HepG2 (cell line): ENCODE data around the gene CASP6.

Experiments
- CHD2 ChIP-seq: IDR thresholded peaks from 2 replicates; pipeline ENCODE4 v1.6.1; 2011; ENCODE audit warnings: low read depth, low read length, improper control_type of control experiment
- CREBL2 ChIP-seq: sonication (generic); formaldehyde crosslinking; IDR thresholded peaks from 2 replicates; pipeline ENCODE4 v1.8.1; 2023; ENCODE audit warnings: missing genetic modification reagents, mild to moderate bottlenecking, borderline replicate concordance
- CTCF ChIP-seq: sonication (generic); formaldehyde crosslinking; IDR thresholded peaks from 2 replicates; pipeline ENCODE4 v1.5.0; 2020; ENCODE audit warnings: mild to moderate bottlenecking, missing genetic modification reagents, moderate library complexity
- ELF1 ChIP-seq: sonication (generic); formaldehyde crosslinking; IDR thresholded peaks from 2 replicates; pipeline ENCODE4 v1.4.0; 2020; ENCODE audit warnings: missing genetic modification reagents
- JUNB ChIP-seq: sonication (generic); formaldehyde crosslinking; IDR thresholded peaks from 2 replicates; pipeline ENCODE4 v1.8.0; 2022; ENCODE audit warnings: missing genetic modification reagents, mild to moderate bottlenecking, borderline replicate concordance
- MXI1 ChIP-seq: IDR thresholded peaks from 3 replicates; pipeline ENCODE4 v1.6.1; 2012; ENCODE audit warnings: low read depth, low read length, inconsistent platforms, borderline replicate concordance
- PHF8 ChIP-seq: sonication (generic); formaldehyde crosslinking; IDR thresholded peaks from 2 replicates; pipeline ENCODE4 v1.5.0; 2020; ENCODE audit warnings: missing genetic modification reagents
- POLR2A ChIP-seq, 2 experiments: IDR thresholded peaks; 2 replicates each; pipeline ENCODE4 v1.6.1; 2011; ENCODE audit warnings: low read depth in 2 of 2, low read length in 2 of 2, mild to moderate bottlenecking in 1 of 2, moderate library complexity in 1 of 2; ENCODE audit not compliant: insufficient read depth in 1 of 2
- POLR2G ChIP-seq: fragments of 200-400 bp; formaldehyde crosslinking; IDR thresholded peaks from 2 replicates; pipeline ENCODE4 v1.6.1; 2018; ENCODE audit warnings: mild to moderate bottlenecking, low read depth, low read length, moderate library complexity
- RAD21 ChIP-seq: fragments of 450-650 bp; formaldehyde crosslinking; IDR thresholded peaks from 2 replicates; pipeline ENCODE4 v1.5.0; 2020; ENCODE audit warnings: mild to moderate bottlenecking
- RARA ChIP-seq: IDR thresholded peaks from 2 replicates; pipeline ENCODE4 v1.6.1; 2016; ENCODE audit warnings: missing genetic modification reagents, missing compliant biosample characterization
- REL ChIP-seq: sonication (generic); formaldehyde crosslinking; conservative IDR thresholded peaks from 2 replicates; pipeline ENCODE4 v1.8.0; 2022; ENCODE audit warnings: mild to moderate bottlenecking, missing genetic modification reagents, moderate library complexity
- REST ChIP-seq, 2 experiments: IDR thresholded peaks; 2 replicates each; pipeline ENCODE4 v1.6.1; 2011 to 2012; ENCODE audit warnings: low read length in 2 of 2, borderline replicate concordance in 1 of 2, low read depth in 1 of 2, mild to moderate bottlenecking in 1 of 2, moderate library complexity in 1 of 2
- RFXAP ChIP-seq: sonication (generic); formaldehyde crosslinking; IDR thresholded peaks from 2 replicates; pipeline ENCODE4 v1.4.0; 2020; ENCODE audit warnings: missing genetic modification reagents, borderline replicate concordance

- TF ChIP-seq POLR2A (IDR thresholded peaks at IDR 0.05; ENCODE audit: insufficient read depth in 1 of 2, low read depth in 2 of 2, low read length in 2 of 2), result peak; percentile 29 to 64; a peak in 3 of 4 replicates
- TF ChIP-seq RARA (CRISPR knock-in tag), result no peak
- TF ChIP-seq CTCF (CRISPR knock-in tag), result peak; percentile 49
- peak; percentile 44; the same call in 1 of the 2 replicates for TF ChIP-seq POLR2G
- TF ChIP-seq MXI1, result no peak
- TF ChIP-seq REL (CRISPR knock-in tag), result no peak
- no peak for TF ChIP-seq REST (IDR thresholded peaks at IDR 0.05; ENCODE audit: borderline replicate concordance in 1 of 2, low read depth in 1 of 2, low read length in 2 of 2)
- TF ChIP-seq PHF8 (CRISPR knock-in tag), result peak; percentile 67
- no peak for TF ChIP-seq JUNB
- TF ChIP-seq ELF1 (CRISPR knock-in tag), result no peak
- TF ChIP-seq RFXAP (CRISPR knock-in tag), result no peak
- TF ChIP-seq CHD2, result no peak
- TF ChIP-seq RAD21 (CRISPR knock-in tag), result 0 out of 2 replicates have a peak, but pooled peaks have one; percentile 28
- no peak for TF ChIP-seq CREBL2
Observed at GRCh38 chr4:109702950-109703663, at the start of gene CASP6.
